GM21367 (cell line): ENCODE data around the gene SMPD3.
A peak's percentile ranks its signal among the peaks of the same experiment; 100 is the strongest.

Source experiments
- ATAC-seq: cut with Tn5 transposase; IDR thresholded peaks from one replicate; pipeline ENCODE4 v1.9.1; 2021; ENCODE audit not compliant: unreplicated experiment

The SMPD3 gene

GRCh38 chr16:68444056-68444657 is 4.2 kb downstream of the SMPD3 start:
- ATAC-seq: no peak

GRCh38 chr16:68436581-68436980 is 11.7 kb downstream of the SMPD3 start:
- no peak for ATAC-seq

GRCh38 chr16:68434624-68435210 is 13.6 kb downstream of the SMPD3 start:
- ATAC-seq: no peak

GRCh38 chr16:68433316-68433715 is 15.0 kb downstream of the SMPD3 start:
- ATAC-seq: no peak

- ATAC-seq: no peak
Observed at GRCh38 chr16:68432701-68433100, 15.6 kb downstream of the SMPD3 start.

- no peak for ATAC-seq
Observed at GRCh38 chr16:68429076-68429854, 19.0 kb downstream of the SMPD3 start.

- ATAC-seq: no peak
Observed at GRCh38 chr16:68427649-68428303, 20.5 kb downstream of the SMPD3 start.

GRCh38 chr16:68426347-68426652 is 22.0 kb downstream of the SMPD3 start:
- ATAC-seq: no peak

- no peak for ATAC-seq
Observed at GRCh38 chr16:68425498-68426346, 22.6 kb downstream of the SMPD3 start.

GRCh38 chr16:68423771-68424170 is 24.5 kb downstream of the SMPD3 start:
- ATAC-seq: no peak

- no peak for ATAC-seq
Observed at GRCh38 chr16:68422396-68422960, 25.8 kb downstream of the SMPD3 start.

- no peak for ATAC-seq
Observed at GRCh38 chr16:68421076-68421475, 27.2 kb downstream of the SMPD3 start.

GRCh38 chr16:68420366-68420942 is 27.9 kb downstream of the SMPD3 start:
- no peak for ATAC-seq

GRCh38 chr16:68417711-68418301 is 30.5 kb downstream of the SMPD3 start:
- ATAC-seq: peak; percentile 58

GRCh38 chr16:68416057-68417046 is 32.0 kb downstream of the SMPD3 start:
- no peak for ATAC-seq

- no peak for ATAC-seq
Observed at GRCh38 chr16:68414581-68414980, 33.7 kb downstream of the SMPD3 start.

- no peak for ATAC-seq
Observed at GRCh38 chr16:68412061-68412460, 36.2 kb downstream of the SMPD3 start.

- ATAC-seq: no peak
Observed at GRCh38 chr16:68411086-68411485, 37.2 kb downstream of the SMPD3 start.

- ATAC-seq: no peak
Observed at GRCh38 chr16:68408967-68409366, 39.3 kb downstream of the SMPD3 start.
